ENCODE measurements around the gene VAV1.

VAV1 gene

DNA sequence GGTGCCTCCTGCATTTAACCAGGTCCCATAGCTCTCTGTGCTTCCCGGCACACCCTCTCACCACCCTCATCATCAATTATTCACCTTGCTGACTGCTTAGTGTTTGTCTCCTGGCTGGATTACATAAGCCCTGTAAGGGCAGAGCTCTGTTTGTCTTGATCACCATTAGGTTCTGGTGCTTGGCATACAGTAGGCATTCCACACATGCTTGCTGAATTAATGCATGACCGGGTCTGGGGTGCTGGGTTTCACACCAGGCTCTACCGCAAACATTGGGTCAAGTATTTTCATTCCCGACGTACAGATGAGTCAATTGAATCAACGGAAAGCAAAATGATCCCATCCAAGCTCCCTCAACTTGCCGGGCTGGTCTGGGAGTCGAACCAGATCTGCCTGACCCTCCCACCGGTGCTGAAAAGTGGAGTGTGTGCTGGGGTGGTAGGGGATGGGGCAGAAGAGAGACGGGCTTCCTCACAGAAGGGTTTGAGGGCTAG, 28.5 kb downstream of the VAV1 start:
- no peaks in the 10 kb centered on the region for H3K27me3 Mint-ChIP-seq
- H3K36me3 Mint-ChIP-seq: peaks cover 2 to 33% of the 10 kb centered on the region in 2 donors
- no peak for DNase-seq
- no peaks in the 10 kb centered on the region for H3K9me3 Mint-ChIP-seq
- peaks cover 55 to 78% of the 10 kb centered on the region in 2 donors for H3K4me1 Mint-ChIP-seq
- ATAC-seq (replicated peaks): no peak
- peak overlapping the region; percentile 99 for H3K27ac Mint-ChIP-seq
- peak overlapping the region; percentile 89 to 97 for H3K4me3 Mint-ChIP-seq

- peak overlapping the region; percentile 99 for H3K27ac Mint-ChIP-seq
- H3K4me1 Mint-ChIP-seq: peaks cover 55 to 80% of the 10 kb centered on the region in 2 donors
- H3K4me3 Mint-ChIP-seq: peak overlapping the region; percentile 89 to 97
- peak; percentile 62 to 72 for ATAC-seq (replicated peaks)
- H3K36me3 Mint-ChIP-seq: peaks cover 5 to 33% of the 10 kb centered on the region in 2 donors
- DNase-seq: peak; percentile 79
- peaks cover 0 to 2% of the 10 kb centered on the region in 2 donors for H3K9me3 Mint-ChIP-seq
- no peaks in the 10 kb centered on the region for H3K27me3 Mint-ChIP-seq
Measured at GRCh38 chr19:6801485-6802086, 29.1 kb downstream of the VAV1 start.

- H3K4me3 Mint-ChIP-seq: peak overlapping the region; percentile 89 to 97
- H3K4me1 Mint-ChIP-seq: peaks cover 51 to 79% of the 10 kb centered on the region in 2 donors
- peak; percentile 75 for DNase-seq
Measured at GRCh38 chr19:6802336-6803035, 30.0 kb downstream of the VAV1 start.

DNA sequence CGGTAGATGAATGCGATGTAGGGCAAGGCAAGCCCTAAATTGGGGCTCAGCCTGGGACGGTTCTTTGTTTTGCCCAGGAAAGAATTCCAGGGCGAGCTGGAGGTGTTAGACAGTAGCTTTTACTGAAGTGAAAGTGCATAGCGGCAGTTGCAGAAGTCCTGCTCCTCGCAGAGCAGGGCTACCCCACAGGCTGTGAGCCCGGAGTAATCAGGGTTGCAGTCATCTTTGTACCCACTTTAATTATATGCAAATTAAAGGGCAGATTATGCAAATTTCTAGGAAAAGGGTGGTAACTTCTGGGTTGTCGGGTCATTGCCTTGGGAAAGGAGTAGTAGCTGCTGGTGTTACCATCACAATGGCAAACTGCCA, 30.5 kb downstream of the VAV1 start:
- Mint-ChIP-seq H3K36me3 (peaks cover 6 to 35% of the 10 kb centered on the region in 2 donors), H3K27ac (peak overlapping the region; percentile 99), H3K27me3 (no peaks in the 10 kb centered on the region), H3K4me3 (peak overlapping the region; percentile 89 to 97), H3K9me3 (peaks cover 0 to 2% of the 10 kb centered on the region in 2 donors), H3K4me1 (peaks cover 51 to 78% of the 10 kb centered on the region in 2 donors)
- DNase-seq: peak; percentile 39
- peak; percentile 57 to 62 for ATAC-seq (replicated peaks)

More at GRCh38 chr19:6802336-6803035, 30.0 kb downstream of the VAV1 start:
- no peaks in the 10 kb centered on the region for H3K27me3 Mint-ChIP-seq
- H3K27ac Mint-ChIP-seq: peak overlapping the region; percentile 99
- peaks cover 6 to 35% of the 10 kb centered on the region in 2 donors for H3K36me3 Mint-ChIP-seq
- peaks cover 0 to 2% of the 10 kb centered on the region in 2 donors for H3K9me3 Mint-ChIP-seq
- peak; percentile 74 to 76 for ATAC-seq (replicated peaks)

DNA sequence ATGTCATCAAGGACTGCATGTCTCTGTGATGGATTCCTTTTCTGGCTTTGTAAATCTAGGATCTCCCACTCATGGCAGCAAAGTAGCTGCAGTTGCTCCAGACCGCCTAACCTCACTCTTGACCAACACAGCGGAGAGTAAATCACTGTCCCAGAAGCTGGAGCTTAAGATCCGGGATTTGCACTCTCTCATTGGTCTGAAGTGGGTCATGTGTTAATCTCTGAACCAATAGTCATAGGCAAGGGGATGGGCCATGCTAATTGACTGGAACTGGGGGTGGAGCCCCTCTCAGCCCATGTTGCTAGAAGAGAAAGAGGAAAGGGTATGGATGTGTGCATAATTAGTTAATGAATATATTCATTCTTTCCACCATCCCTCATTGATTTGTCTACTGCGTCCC, 34.0 kb downstream of the VAV1 start:
- Mint-ChIP-seq H3K27ac (no peak overlapping the region), H3K9me3 (peaks cover 0 to 2% of the 10 kb centered on the region in 2 donors), H3K4me1 (peaks cover 35 to 72% of the 10 kb centered on the region in 2 donors), H3K27me3 (no peaks in the 10 kb centered on the region), H3K36me3 (peaks cover 15 to 35% of the 10 kb centered on the region in 2 donors), H3K4me3 (peak overlapping the region in 1 of 2 donors; percentile 11)
- ATAC-seq (replicated peaks) (no peak), DNase-seq (no peak)

DNA sequence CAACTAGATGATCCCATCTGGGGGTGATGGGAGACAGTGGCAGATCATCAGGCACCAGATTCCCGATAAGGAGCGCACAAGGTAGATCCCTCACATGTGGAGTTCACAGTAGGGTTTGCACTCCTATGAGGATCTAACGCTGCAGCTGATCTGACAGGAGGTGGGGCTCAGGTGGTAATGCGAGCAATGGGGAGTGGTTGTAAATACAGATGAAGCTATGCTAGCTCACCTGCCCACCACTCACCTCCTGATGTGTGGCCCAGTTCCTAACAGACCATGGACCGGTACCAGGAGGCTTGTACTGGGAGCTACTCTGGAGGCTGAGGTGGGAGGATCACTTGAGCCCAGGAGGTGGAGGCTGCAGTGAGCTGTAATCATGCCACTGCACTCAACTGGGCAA, 34.8 kb downstream of the VAV1 start:
- ATAC-seq (replicated peaks) (no peak), DNase-seq (no peak)
- no peak overlapping the region for H3K4me3 Mint-ChIP-seq
- H3K36me3 Mint-ChIP-seq: peaks cover 20 to 39% of the 10 kb centered on the region in 2 donors
- peaks cover 35 to 72% of the 10 kb centered on the region in 2 donors for H3K4me1 Mint-ChIP-seq
- H3K27me3 Mint-ChIP-seq: no peaks in the 10 kb centered on the region
- peak overlapping the region; percentile 75 for H3K27ac Mint-ChIP-seq
- H3K9me3 Mint-ChIP-seq: peaks cover 4 to 5% of the 10 kb centered on the region in 2 donors

- DNase-seq: no peak
- Mint-ChIP-seq H3K27me3 (no peaks in the 10 kb centered on the region), H3K4me1 (peaks cover 28 to 72% of the 10 kb centered on the region in 2 donors)
Measured at GRCh38 chr19:6808494-6808893, 36.0 kb downstream of the VAV1 start.

GRCh38 chr19:6809262-6809661, 36.8 kb downstream of the VAV1 start:
- no peak for ATAC-seq (replicated peaks)
- peak overlapping the region; percentile 6 for H3K27ac Mint-ChIP-seq
- no peak overlapping the region for H3K4me3 Mint-ChIP-seq
- DNase-seq: no peak
- peaks cover 27 to 44% of the 10 kb centered on the region in 2 donors for H3K36me3 Mint-ChIP-seq
- H3K27me3 Mint-ChIP-seq: no peaks in the 10 kb centered on the region
- H3K4me1 Mint-ChIP-seq: peaks cover 25 to 73% of the 10 kb centered on the region in 2 donors
- H3K9me3 Mint-ChIP-seq: peaks cover 7 to 9% of the 10 kb centered on the region in 2 donors

More at GRCh38 chr19:6808494-6808893, 36.0 kb downstream of the VAV1 start:
- Mint-ChIP-seq H3K36me3 (peaks cover 27 to 49% of the 10 kb centered on the region in 2 donors), H3K9me3 (peaks cover 7 to 9% of the 10 kb centered on the region in 2 donors), H3K4me3 (no peak overlapping the region), H3K27ac (no peak overlapping the region)
- ATAC-seq (replicated peaks): no peak

GRCh38 chr19:6811378-6811777, 38.9 kb downstream of the VAV1 start:
- ATAC-seq (replicated peaks) (no peak), DNase-seq (no peak)
- peaks cover 7 to 9% of the 10 kb centered on the region in 2 donors for H3K9me3 Mint-ChIP-seq
- H3K4me1 Mint-ChIP-seq: peaks cover 27 to 66% of the 10 kb centered on the region in 2 donors
- no peaks in the 10 kb centered on the region for H3K27me3 Mint-ChIP-seq
- H3K27ac Mint-ChIP-seq: peak overlapping the region; percentile 89
- H3K4me3 Mint-ChIP-seq: no peak overlapping the region
- peaks cover 29 to 52% of the 10 kb centered on the region in 2 donors for H3K36me3 Mint-ChIP-seq

DNA sequence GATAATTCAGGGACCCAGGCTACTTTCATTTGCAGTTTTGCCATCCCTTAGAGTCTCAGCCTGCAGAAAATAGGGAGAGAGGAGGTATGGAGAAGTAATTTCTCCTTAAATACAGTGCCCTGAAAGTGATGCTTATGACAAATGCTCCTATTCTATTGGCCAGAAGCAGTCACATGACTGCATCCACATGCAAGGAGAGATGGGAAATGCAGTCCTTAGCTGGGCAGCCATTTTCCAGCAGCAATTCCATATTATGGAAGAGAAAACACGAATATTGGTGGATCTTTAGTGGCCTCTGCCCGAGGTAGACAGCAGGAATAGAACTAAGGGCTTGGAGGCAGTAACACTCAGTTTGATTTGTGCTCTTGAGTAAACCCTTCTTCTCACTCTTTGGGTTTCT, 39.4 kb downstream of the VAV1 start:
- peaks cover 5 to 9% of the 10 kb centered on the region in 2 donors for H3K9me3 Mint-ChIP-seq
- peak overlapping the region in 1 of 2 donors; percentile 7 for H3K4me3 Mint-ChIP-seq
- H3K27me3 Mint-ChIP-seq: no peaks in the 10 kb centered on the region
- no peak overlapping the region for H3K27ac Mint-ChIP-seq
- DNase-seq: no peak
- H3K4me1 Mint-ChIP-seq: peaks cover 29 to 66% of the 10 kb centered on the region in 2 donors
- H3K36me3 Mint-ChIP-seq: peaks cover 29 to 52% of the 10 kb centered on the region in 2 donors
- peak in 1 of 2 donors; percentile 50 for ATAC-seq (replicated peaks)

GRCh38 chr19:6812612-6813011, 40.1 kb downstream of the VAV1 start:
- no peak for ATAC-seq (replicated peaks)
- Mint-ChIP-seq H3K27ac (no peak overlapping the region), H3K36me3 (peaks cover 27 to 52% of the 10 kb centered on the region in 2 donors), H3K27me3 (no peaks in the 10 kb centered on the region), H3K9me3 (peaks cover 5 to 9% of the 10 kb centered on the region in 2 donors), H3K4me3 (no peak overlapping the region), H3K4me1 (peaks cover 28 to 60% of the 10 kb centered on the region in 2 donors)
- DNase-seq: no peak

- H3K27me3 Mint-ChIP-seq: no peaks in the 10 kb centered on the region
- peaks cover 30 to 55% of the 10 kb centered on the region in 2 donors for H3K36me3 Mint-ChIP-seq
- peak overlapping the region; percentile 14 for H3K27ac Mint-ChIP-seq
- no peak for DNase-seq
- H3K4me3 Mint-ChIP-seq: no peak overlapping the region
- no peak for ATAC-seq (replicated peaks)
- peaks cover 33 to 67% of the 10 kb centered on the region in 2 donors for H3K4me1 Mint-ChIP-seq
- H3K9me3 Mint-ChIP-seq: peaks cover 5 to 12% of the 10 kb centered on the region in 2 donors
Measured at GRCh38 chr19:6813659-6814058, 41.2 kb downstream of the VAV1 start.

DNA sequence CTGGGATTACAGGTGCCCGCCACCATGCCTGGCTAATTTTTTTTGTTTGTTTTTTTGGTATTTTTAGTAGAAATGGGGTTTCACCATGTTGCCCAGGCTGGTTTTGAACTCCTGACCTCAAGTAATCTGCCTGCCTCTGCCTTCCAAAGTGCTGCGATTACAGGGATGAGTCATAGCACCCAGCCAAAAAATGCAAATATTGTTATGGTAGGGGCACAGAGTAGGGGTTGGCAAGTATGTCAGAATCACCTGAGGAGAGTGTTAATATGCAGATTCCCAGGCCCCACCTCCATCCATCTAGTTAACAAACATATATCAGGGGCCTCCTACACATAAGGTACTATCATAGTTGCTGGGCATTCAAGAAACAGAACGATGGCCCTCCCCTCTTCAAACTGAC, 44.7 kb downstream of the VAV1 start:
- H3K4me3 Mint-ChIP-seq: no peak overlapping the region
- ATAC-seq (replicated peaks): peak; percentile 58 to 60
- H3K9me3 Mint-ChIP-seq: peaks cover 2 to 12% of the 10 kb centered on the region in 2 donors
- H3K27me3 Mint-ChIP-seq: no peaks in the 10 kb centered on the region
- H3K36me3 Mint-ChIP-seq: peaks cover 46 to 53% of the 10 kb centered on the region in 2 donors
- no peak for DNase-seq
- peaks cover 22 to 40% of the 10 kb centered on the region in 2 donors for H3K4me1 Mint-ChIP-seq
- H3K27ac Mint-ChIP-seq: peak overlapping the region; percentile 62

DNA sequence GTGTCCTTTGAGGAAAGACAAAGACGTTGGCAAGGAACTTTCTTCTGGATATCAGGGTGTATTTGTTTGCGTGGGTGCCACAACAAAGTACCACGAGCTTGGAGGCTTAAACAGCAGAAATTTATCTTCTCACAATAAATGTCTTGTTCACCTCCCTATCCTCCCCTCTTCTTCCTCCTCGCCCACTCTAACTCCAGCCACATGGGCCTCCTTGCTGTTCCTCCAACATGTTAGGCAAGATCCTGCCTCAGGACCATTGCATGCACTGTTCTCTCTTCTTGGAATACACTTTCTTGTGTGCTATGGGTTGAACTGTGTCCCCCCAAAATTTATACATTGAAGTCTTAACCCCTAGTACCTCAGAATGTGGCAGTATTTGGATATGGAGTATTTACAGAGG, 45.7 kb downstream of the VAV1 start:
- ATAC-seq (replicated peaks): no peak
- H3K4me1 Mint-ChIP-seq: peaks cover 18 to 29% of the 10 kb centered on the region in 2 donors
- H3K9me3 Mint-ChIP-seq: peaks cover 0 to 7% of the 10 kb centered on the region in 2 donors
- H3K27ac Mint-ChIP-seq: peak overlapping the region; percentile 78
- H3K4me3 Mint-ChIP-seq: no peak overlapping the region
- no peaks in the 10 kb centered on the region for H3K27me3 Mint-ChIP-seq
- DNase-seq: no peak
- peaks cover 38 to 43% of the 10 kb centered on the region in 2 donors for H3K36me3 Mint-ChIP-seq

Data from stimulated activated naive B cell treated with anti-CD40 and anti-IgM and Interleukin-4, amounts not matched to agents 10 μg/mL and 1 μg/mL and 100 μg/mL, for 72 hours (primary cell).